Kidney tubule cell (primary cell): ENCODE data around the gene COL27A1.

Experiments
- DNase-seq: peaks from one replicate; pipeline ENCODE4 v3.0.0-alpha.2; 2018; ENCODE audit warnings: low spot score

Gene COL27A1

DNA sequence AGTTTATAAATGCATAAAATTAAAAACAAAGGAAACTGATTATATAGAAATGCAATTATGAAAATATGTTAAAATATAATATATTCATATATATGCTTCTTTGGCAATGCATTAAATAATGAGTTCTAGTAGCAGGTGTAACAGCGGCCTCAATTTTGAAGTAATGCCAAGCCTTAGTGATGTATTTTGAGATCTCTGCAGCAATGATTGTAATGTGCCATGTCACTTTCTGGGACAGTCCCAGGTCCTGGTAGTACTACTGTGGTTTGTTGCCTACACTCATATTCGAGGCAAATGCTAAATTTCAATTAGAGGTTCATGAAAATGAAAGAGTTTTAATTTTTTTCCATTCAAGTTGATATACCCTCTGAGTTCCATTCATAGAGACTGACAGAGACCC lies 91.7 kb downstream of the COL27A1 start:
- no peak for DNase-seq

DNA sequence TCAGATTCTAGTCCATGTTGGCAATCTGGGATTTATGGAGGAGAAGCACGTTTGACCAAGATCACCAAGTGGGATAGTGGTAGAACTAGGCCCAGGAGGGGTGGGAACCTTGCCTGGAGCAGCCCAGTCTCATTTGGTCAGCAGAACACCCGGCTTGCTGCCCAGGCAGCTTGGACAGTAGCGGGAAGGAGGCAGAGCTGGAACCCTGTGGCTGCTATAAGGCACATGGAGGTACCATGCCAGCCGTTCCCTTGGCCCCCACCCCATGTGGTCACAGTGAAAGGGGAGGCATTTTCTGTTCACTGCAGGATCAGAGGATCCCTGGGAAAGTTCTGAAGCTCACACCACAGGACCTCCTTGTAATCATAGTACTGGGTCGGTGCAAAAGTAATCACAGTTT lies 92.2 kb downstream of the COL27A1 start:
- no peak for DNase-seq

- no peak for DNase-seq
These were observed 93.0 kb downstream of the COL27A1 start for GRCh38 chr9:114248299-114248707.

DNA sequence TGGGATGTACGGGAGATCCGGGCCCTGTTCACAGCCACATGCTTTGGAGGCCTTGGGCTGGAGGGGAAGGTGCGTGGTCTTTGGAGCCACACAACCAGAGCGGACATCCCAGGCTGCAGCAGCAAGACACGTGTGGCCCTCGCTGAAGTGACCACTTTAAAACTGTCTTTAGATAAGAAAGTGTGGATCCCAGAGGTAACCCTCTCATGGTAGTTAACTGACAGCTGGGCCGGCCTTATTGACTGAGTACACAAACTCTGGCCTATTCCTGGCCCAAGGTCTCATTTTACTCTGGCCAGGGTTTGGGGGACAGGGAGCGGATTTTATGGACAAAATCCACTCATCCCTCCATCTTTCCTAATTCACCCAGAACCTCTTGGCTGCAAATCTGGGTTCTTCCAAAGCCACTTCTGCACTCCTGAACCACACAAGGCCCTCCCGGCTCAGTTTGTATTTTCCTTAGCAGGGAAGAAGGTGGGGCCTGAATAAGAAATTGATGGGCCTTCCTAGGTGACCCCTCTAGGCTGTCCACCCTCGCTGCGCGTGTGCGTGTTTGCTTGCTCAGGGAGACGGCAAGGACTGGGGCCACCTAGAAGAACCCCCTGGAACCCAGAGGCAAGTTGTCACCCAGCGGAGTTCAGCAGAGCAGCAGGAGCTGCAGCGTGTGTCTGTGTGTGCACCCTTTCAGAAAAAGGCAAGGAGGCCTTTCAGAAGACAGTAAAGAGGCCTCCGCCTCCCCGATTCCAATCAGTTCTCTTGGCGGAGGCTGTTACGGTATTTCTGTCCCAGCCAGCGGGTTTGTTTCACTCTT lies 94.3 kb downstream of the COL27A1 start:
- no peak for DNase-seq

GRCh38 chr9:114250235-114250568 lies 94.9 kb downstream of the COL27A1 start:
- no peak for DNase-seq

DNA sequence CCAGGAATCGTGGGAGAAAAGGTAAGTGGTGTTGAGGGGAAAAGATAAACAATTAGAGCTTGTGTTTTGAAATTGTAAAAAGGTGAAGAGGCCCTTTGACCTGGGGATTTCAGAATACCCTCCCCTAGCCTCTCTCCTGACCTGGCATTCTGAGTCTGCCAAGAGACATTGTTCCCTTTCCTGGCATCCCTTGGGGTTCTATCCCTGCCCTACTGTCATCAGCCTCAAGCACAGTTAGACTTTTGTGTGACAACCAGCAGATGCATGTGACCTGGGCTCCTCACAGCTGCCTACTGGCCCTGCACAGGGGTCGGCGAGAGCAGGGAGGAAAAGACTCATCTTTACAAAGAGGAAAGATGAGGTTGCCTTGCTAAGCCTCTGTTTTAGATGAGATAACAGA lies 95.3 kb downstream of the COL27A1 start:
- DNase-seq, result no peak

DNA sequence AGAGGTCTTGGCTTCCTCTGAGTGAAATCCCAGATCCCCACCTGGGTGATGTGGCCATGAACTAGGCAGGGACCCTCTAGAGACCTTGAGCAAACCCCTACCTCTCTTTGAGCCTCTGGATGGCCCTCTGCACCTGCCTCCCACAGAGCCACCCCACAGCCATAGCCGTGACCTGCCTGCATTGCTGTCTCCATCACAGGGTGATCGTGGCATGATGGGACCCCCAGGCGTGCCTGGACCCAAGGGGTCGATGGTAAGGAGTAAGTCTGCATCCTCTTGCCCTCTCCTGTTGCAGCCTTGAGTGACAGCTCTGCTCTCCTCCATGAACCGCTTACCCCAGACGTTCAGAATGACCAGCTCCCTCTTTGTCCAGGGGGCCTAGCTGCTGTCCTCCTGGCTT lies 97.1 kb downstream of the COL27A1 start:
- DNase-seq, result no peak

DNA sequence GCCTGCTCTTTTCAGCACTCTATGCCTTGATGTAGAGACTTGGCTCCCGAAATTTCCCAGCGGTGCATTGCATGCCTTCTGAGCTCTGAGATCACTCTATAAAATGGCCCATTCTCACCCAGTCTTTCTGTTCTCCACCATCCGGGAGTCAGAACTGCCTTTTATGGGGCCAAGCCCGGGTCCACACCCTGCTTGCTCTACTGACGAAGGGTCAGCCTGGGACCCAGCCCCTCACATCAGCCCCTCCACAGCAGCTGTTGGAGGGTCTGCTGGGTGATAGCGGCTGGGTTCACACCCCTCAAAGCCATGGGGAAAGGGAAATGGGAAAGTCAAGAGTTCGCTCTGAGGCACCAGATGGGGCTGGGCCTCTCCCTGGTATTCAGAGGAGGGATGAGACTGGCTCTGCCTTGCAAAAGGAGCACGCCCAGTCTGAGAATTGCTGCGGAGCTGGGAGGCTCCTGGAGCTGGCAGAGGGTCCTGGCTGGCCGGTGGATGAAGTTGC lies 101.5 kb downstream of the COL27A1 start:
- no peak for DNase-seq

GRCh38 chr9:114258218-114258617 lies 102.9 kb downstream of the COL27A1 start:
- no peak for DNase-seq

- no peak for DNase-seq
These were observed 103.8 kb downstream of the COL27A1 start for GRCh38 chr9:114258866-114259797.

GRCh38 chr9:114259798-114260523 lies 104.6 kb downstream of the COL27A1 start:
- no peak for DNase-seq

DNA sequence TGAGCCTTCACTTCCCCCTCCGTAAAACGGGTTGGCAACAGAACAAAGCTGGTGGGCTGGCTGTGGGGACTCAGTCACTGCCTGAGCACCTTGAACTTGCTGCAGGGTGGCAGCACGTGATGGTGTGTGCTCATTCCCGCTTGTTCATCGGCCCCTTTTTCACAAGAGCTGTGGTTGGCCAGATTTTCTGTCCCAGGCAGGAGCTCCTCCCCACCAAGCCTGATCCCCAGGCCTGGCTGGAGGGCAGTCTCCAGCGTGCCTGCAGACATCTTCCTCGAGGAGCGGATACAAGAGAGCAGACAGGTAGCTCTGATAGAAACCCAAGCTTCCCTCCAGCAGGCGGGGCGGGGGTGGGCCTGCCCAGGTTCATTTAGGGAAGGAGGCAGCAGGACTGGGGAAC lies 105.7 kb downstream of the COL27A1 start:
- DNase-seq, result no peak

GRCh38 chr9:114261987-114262386 lies 106.7 kb downstream of the COL27A1 start:
- DNase-seq, result no peak

DNA sequence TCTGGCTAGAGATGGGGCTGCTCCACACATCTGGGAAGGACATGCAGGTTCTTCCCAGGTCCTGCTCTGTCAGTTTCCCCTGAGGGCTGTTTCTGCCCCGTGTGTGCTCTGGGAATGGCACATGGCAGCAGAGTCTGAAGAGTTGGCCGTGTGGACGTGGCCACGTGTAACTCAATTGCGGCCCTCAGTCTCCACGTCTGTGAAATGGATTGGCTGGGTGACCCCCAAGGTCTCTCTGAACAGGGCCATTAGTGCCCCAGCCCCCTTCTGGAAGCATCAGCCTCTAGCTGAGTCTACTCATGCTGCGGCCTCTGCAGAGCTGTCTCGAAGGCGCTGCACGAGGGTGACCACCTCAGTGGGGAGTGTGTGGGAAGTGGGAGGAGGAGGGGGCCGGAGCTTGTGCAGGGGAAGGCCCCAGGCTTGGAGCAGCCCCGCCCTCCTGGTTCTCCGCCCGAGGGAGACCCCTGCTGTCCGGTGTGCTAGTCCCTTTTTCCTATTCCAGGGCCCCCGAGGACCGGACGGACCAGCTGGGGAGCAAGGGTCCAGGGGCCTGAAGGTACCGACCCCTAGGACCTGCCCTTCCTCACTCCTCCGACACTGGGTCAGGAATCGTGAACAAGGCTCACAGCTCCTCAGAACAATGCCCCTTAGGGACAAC lies 108.6 kb downstream of the COL27A1 start:
- DNase-seq, result no peak

DNA sequence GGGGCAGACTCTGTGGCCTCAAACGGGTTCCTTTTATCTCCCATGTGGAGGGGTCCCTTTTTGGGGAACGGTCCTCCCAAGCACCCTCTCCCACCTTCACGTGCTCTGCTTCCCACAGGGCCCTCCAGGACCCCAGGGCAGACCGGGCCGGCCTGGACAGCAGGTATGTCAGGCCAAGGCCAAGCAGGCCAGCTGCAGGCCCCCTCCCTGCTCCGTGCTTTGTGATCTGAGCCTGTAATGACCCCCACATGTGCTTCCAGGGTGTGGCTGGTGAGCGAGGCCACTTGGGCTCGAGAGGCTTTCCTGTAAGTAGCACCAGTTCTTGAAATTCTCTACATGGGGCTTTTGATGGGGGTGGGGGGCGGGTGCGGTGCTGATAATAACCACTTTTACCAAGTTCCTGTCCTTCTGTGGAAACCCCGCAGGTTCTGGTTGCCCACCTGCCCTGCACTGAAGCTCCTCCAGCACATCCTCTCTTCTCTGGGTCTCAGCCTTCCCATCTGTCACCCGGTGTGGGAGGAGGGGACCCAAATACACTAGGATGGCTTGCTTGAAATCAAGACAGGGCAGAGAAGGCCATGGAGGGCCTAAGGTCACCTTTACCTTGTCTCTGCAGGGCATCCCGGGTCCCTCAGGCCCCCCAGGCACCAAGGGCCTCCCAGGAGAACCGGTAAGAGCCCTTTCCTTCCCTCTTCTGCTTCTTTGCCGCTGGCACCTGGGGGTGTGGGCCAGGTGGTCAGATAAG lies 109.6 kb downstream of the COL27A1 start:
- no peak for DNase-seq

GRCh38 chr9:114266969-114267368 lies 111.6 kb downstream of the COL27A1 start:
- no peak for DNase-seq

DNA sequence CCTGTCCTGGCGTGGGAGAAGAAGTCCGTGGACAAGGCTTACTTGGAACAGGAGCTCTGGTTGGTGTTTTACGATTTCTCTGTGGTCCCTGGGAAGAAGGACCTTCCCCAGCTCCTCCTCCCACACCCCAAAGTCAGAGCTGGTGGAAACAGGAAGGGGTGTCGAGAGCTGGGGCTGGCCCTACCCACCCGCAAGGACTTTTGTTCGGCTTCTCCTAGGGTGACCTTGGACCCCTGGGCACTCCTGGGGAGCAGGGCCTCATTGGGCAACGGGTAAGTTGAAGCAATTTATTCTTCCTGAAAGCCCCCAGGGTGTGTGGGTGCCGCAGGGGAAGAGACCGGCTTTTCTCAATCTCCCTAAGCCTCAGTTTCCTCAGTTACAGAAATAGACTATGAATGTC lies 113.7 kb downstream of the COL27A1 start:
- no peak for DNase-seq

DNA sequence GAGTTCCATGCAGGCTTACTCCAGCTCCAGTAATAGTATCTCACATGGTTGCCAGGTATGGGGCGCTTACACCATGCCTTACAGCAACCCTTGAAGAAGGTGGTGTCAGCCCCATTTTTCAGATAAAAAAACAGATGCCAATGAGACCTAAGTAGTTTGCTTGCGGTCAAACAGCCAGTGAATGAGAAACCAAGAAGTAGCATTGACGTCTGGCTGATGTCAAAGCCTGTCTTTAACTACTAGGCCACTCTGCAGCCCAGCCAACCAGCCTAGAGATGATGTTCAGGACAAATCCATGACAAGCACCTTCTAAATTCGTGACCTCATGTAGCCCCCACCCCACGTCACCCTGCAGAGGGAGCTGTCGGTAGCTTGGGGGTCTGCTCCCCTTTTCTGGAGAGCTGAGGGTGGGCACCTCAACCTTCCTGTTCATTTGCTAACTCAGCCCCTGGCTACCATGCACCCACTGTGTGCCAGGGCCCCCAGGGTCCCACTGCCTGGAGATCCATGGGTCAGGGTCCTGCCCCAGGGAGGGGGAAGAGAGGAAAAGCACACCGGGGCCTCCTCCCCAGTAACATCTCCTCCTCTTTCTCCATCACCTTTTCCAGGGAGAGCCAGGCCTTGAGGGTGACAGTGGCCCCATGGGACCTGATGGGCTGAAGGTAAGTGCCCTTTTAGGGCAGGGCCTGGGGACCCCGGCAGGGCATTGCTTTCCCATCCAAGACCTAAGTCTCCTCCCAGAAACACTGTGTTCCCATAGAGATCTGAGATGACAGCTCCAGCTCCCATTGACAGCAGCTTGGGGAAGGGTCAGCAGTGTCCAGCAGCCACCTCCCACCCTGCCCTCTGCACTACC lies 115.0 kb downstream of the COL27A1 start:
- no peak for DNase-seq

GRCh38 chr9:114271556-114272510 lies 116.5 kb downstream of the COL27A1 start:
- DNase-seq, result no peak
